ENCODE results near the gene ANKRD28.
A peak's percentile ranks its signal among the peaks of the same experiment; 100 is the strongest.

ANKRD28 gene

GRCh38 chr3:15649341-15649740, 148.4 kb downstream of the ANKRD28 start:
- Histone ChIP-seq H3K9ac (no peak overlapping the region), H4K20me1 (ENCODE audit: insufficient read depth) (no peaks in the 10 kb centered on the region), H3K4me1 (ENCODE audit: low read depth, poor library complexity, severe bottlenecking) (peaks cover 48% of the 10 kb centered on the region), H3K4me3 (IDR thresholded peaks at IDR 0.05; ENCODE audit: insufficient read depth, low read depth, low read length) (no peak overlapping the region), H3K79me2 (ENCODE audit: insufficient read depth, low read depth) (no peaks in the 10 kb centered on the region), H2AFZ (ENCODE audit: low read depth) (no peak overlapping the region), H3K36me3 (ENCODE audit: insufficient read depth) (no peaks in the 10 kb centered on the region), H3K27ac (no peak overlapping the region; the same call in 1 of the 2 replicates), H3K4me2 (peak overlapping the region; percentile 94; the same call in 1 of the 2 replicates), H3K27me3 (ENCODE audit: insufficient read depth, low read depth) (no peaks in the 10 kb centered on the region)
- TF ChIP-seq CTCF (conservative IDR thresholded peaks at IDR 0.05; ENCODE audit: low read depth, low read length), result no peak

- Histone ChIP-seq H2AFZ (ENCODE audit: low read depth) (peak overlapping the region; percentile 39; the same call in 1 of the 2 replicates), H3K36me3 (ENCODE audit: insufficient read depth) (no peaks in the 10 kb centered on the region), H3K79me2 (ENCODE audit: insufficient read depth, low read depth) (no peaks in the 10 kb centered on the region), H3K4me2 (peak overlapping the region; percentile 94), H3K4me3 (IDR thresholded peaks at IDR 0.05; ENCODE audit: insufficient read depth, low read depth, low read length) (no peak overlapping the region), H4K20me1 (ENCODE audit: insufficient read depth) (no peaks in the 10 kb centered on the region), H3K27me3 (ENCODE audit: insufficient read depth, low read depth) (no peaks in the 10 kb centered on the region), H3K9ac (peak overlapping the region; percentile 39; the same call in 1 of the 2 replicates), H3K4me1 (ENCODE audit: low read depth, poor library complexity, severe bottlenecking) (peaks cover 48% of the 10 kb centered on the region), H3K27ac (peak overlapping the region; percentile 78)
- no peak for TF ChIP-seq CTCF (conservative IDR thresholded peaks at IDR 0.05; ENCODE audit: low read depth, low read length)
These were observed 150.1 kb downstream of the ANKRD28 start for GRCh38 chr3:15647611-15648167.

GRCh38 chr3:15646851-15647511, 150.8 kb downstream of the ANKRD28 start:
- peaks cover 48% of the 10 kb centered on the region for H3K4me1 ChIP-seq (ENCODE audit: low read depth, poor library complexity, severe bottlenecking)
- H3K79me2 ChIP-seq (ENCODE audit: insufficient read depth, low read depth), result no peaks in the 10 kb centered on the region
- H3K27ac ChIP-seq, result peak overlapping the region; percentile 78
- H3K27me3 ChIP-seq (ENCODE audit: insufficient read depth, low read depth), result no peaks in the 10 kb centered on the region
- no peak overlapping the region for H3K4me3 ChIP-seq (IDR thresholded peaks at IDR 0.05; ENCODE audit: insufficient read depth, low read depth, low read length)
- no peak for TF ChIP-seq CTCF (conservative IDR thresholded peaks at IDR 0.05; ENCODE audit: low read depth, low read length)
- H3K9ac ChIP-seq, result peak overlapping the region; percentile 23; the same call in 1 of the 2 replicates
- peak overlapping the region; percentile 39; the same call in 1 of the 2 replicates for H2AFZ ChIP-seq (ENCODE audit: low read depth)
- H3K4me2 ChIP-seq, result peak overlapping the region; percentile 94
- H3K36me3 ChIP-seq (ENCODE audit: insufficient read depth), result no peaks in the 10 kb centered on the region
- no peaks in the 10 kb centered on the region for H4K20me1 ChIP-seq (ENCODE audit: insufficient read depth)

GRCh38 chr3:15645740-15646501, 151.9 kb downstream of the ANKRD28 start:
- no peak for TF ChIP-seq CTCF (conservative IDR thresholded peaks at IDR 0.05; ENCODE audit: low read depth, low read length)
- peaks cover 48% of the 10 kb centered on the region for H3K4me1 ChIP-seq (ENCODE audit: low read depth, poor library complexity, severe bottlenecking)
- H3K4me3 ChIP-seq (IDR thresholded peaks at IDR 0.05; ENCODE audit: insufficient read depth, low read depth, low read length), result no peak overlapping the region
- H3K79me2 ChIP-seq (ENCODE audit: insufficient read depth, low read depth), result no peaks in the 10 kb centered on the region
- no peak overlapping the region for H3K27ac ChIP-seq
- no peaks in the 10 kb centered on the region for H4K20me1 ChIP-seq (ENCODE audit: insufficient read depth)
- peak overlapping the region; percentile 94; the same call in 1 of the 2 replicates for H3K4me2 ChIP-seq
- no peaks in the 10 kb centered on the region for H3K27me3 ChIP-seq (ENCODE audit: insufficient read depth, low read depth)
- H3K36me3 ChIP-seq (ENCODE audit: insufficient read depth), result no peaks in the 10 kb centered on the region
- H3K9ac ChIP-seq, result no peak overlapping the region
- H2AFZ ChIP-seq (ENCODE audit: low read depth), result no peak overlapping the region
